OCI-LY1 (cell line): ENCODE results near the gene TSC22D1.

Experiments used
- H2AFZ ChIP-seq: fragments of 200-600 bp; sonication (generic), shearing (Covaris generic); 2 replicates; pipeline ENCODE4 v1.6.0; 2014; ENCODE audit warnings: antibody characterized with exemption, mild to moderate bottlenecking, low read length
- H3F3A ChIP-seq: fragments of 200-600 bp; sonication (generic), shearing (Covaris generic); 2 replicates; pipeline ENCODE4 v1.6.0; 2014; ENCODE audit warnings: mild to moderate bottlenecking, antibody characterized with exemption, low read length, moderate library complexity; ENCODE audit not compliant: insufficient read depth
- H3K27ac ChIP-seq: fragments of 200-600 bp; sonication (generic); 2 replicates; pipeline ENCODE4 v1.5.1; 2014; ENCODE audit warnings: low read length, mixed run types, mild to moderate bottlenecking, low read depth; ENCODE audit not compliant: poor library complexity, severe bottlenecking
- H3K27me3 ChIP-seq: fragments of 200-600 bp; sonication (generic); 2 replicates; pipeline ENCODE4 v1.6.0; 2014; ENCODE audit warnings: antibody characterized with exemption, mild to moderate bottlenecking, low read length, moderate library complexity; ENCODE audit not compliant: insufficient read depth
- H3K36me3 ChIP-seq: fragments of 200-600 bp; sonication (generic); 2 replicates; pipeline ENCODE4 v1.6.1; 2014; ENCODE audit warnings: mild to moderate bottlenecking, antibody characterized with exemption, low read length, moderate library complexity, mixed read lengths; ENCODE audit not compliant: insufficient read depth
- H3K4me1 ChIP-seq: fragments of 200-600 bp; sonication (generic); 2 replicates; pipeline ENCODE4 v1.5.1; 2014; ENCODE audit warnings: mild to moderate bottlenecking, low read length, moderate library complexity; ENCODE audit not compliant: insufficient read depth, severe bottlenecking
- H3K4me2 ChIP-seq: fragments of 200-600 bp; sonication (generic), shearing (Covaris generic); 2 replicates; pipeline ENCODE4 v1.6.1; 2014; ENCODE audit warnings: low read length
- H3K4me3 ChIP-seq: fragments of 200-600 bp; sonication (generic); 2 replicates; pipeline ENCODE4 v1.5.1; 2014; ENCODE audit warnings: low read length, low read depth, mild to moderate bottlenecking, mixed read lengths; ENCODE audit not compliant: poor library complexity, severe bottlenecking
- H3K79me2 ChIP-seq: fragments of 200-600 bp; shearing (Covaris generic); 2 replicates; pipeline ENCODE4 v1.6.1; 2016; ENCODE audit warnings: mixed run types, low read length, mixed read lengths; ENCODE audit not compliant: insufficient read depth
- H3K9ac ChIP-seq: fragments of 200-600 bp; sonication (generic), shearing (Covaris generic); 2 replicates; pipeline ENCODE4 v1.6.1; 2014; ENCODE audit warnings: mild to moderate bottlenecking, low read length, mixed read lengths
- H3K9me2 ChIP-seq: fragments of 200-600 bp; sonication (generic), shearing (Covaris generic); 2 replicates; pipeline ENCODE4 v1.6.1; 2014; ENCODE audit warnings: low read depth, mild to moderate bottlenecking, low read length, mixed read lengths
- H3K9me3 ChIP-seq: fragments of 200-600 bp; shearing (Covaris generic); 2 replicates; pipeline ENCODE4 v1.6.1; 2014; ENCODE audit warnings: low read length, mixed read lengths
- H4K20me1 ChIP-seq: fragments of 200-600 bp; sonication (generic), shearing (Covaris generic); 2 replicates; pipeline ENCODE4 v1.6.0; 2016; ENCODE audit warnings: mild to moderate bottlenecking, low read length; ENCODE audit not compliant: insufficient read depth
- EZH2 ChIP-seq: fragments of 200-600 bp; sonication (generic), shearing (Covaris generic); IDR thresholded peaks from 2 replicates; pipeline ENCODE4 v1.8.0; 2017; ENCODE audit warnings: borderline replicate concordance, mixed run types, mild to moderate bottlenecking, antibody characterized with exemption, low read length, moderate library complexity, mixed read lengths
- TF ChIP-seq, protein P1 (sequence below): fragments of 200-600 bp; sonication (generic), shearing (Covaris generic); IDR thresholded peaks from 2 replicates; pipeline ENCODE4 v1.5.1; 2017; ENCODE audit warnings: mild to moderate bottlenecking, antibody characterized with exemption, low read length, moderate library complexity, mixed read lengths

Gene TSC22D1

DNA sequence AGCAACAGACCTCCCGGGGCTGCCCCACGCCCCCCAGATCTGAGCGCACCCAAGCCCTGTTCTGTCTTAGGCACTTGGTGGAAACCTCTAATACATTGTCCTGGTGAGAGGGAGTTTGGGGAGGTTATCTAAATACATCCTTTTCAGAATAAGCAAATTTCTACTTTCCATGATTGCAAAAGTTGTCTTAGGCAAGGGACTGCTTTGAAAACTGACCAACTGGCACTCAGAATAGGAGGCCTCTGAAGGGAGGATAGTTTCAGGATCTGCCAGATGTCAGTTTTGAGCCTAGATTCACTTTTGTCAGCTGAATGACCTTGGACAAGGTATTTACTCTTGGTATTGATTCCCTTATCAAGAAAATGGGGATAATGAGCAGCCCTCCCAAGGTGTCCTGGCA is 190.7 kb downstream of the TSC22D1 start:
- H3K27ac ChIP-seq: no peak overlapping the region
- TF ChIP-seq, protein P1, sequence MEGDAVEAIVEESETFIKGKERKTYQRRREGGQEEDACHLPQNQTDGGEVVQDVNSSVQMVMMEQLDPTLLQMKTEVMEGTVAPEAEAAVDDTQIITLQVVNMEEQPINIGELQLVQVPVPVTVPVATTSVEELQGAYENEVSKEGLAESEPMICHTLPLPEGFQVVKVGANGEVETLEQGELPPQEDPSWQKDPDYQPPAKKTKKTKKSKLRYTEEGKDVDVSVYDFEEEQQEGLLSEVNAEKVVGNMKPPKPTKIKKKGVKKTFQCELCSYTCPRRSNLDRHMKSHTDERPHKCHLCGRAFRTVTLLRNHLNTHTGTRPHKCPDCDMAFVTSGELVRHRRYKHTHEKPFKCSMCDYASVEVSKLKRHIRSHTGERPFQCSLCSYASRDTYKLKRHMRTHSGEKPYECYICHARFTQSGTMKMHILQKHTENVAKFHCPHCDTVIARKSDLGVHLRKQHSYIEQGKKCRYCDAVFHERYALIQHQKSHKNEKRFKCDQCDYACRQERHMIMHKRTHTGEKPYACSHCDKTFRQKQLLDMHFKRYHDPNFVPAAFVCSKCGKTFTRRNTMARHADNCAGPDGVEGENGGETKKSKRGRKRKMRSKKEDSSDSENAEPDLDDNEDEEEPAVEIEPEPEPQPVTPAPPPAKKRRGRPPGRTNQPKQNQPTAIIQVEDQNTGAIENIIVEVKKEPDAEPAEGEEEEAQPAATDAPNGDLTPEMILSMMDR: no peak
- no peak for TF ChIP-seq EZH2

DNA sequence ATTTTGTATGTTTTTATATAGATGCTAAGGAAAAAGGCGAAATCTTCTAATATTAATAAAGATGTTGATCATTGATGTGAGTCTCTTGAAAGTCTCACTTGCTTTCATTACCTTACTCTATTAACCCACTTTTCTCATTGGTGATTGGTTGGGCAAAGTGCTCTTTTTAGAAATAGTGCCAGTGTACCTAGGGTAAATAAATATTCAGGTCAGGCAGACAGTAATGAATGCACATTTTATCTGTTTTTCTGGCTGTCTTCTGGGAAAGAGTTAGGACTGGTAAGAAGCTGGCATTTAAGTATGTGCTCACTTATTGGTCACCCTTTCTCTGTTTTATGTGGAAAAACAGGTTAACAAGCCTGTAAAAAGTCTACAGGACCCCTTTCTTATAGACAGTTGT is 191.4 kb downstream of the TSC22D1 start:
- H3K36me3 ChIP-seq: no peaks in the 10 kb centered on the region

More for the DNA sequence above, 190.7 kb downstream of the TSC22D1 start:
- Histone ChIP-seq H3F3A (no peaks in the 10 kb centered on the region), H3K79me2 (no peaks in the 10 kb centered on the region), H2AFZ (no peak overlapping the region), H3K4me1 (no peaks in the 10 kb centered on the region), H3K9me3 (no peaks in the 10 kb centered on the region), H4K20me1 (no peaks in the 10 kb centered on the region), H3K9ac (no peak overlapping the region), H3K27me3 (no peaks in the 10 kb centered on the region; the same call in 1 of the 2 replicates), H3K9me2 (no peaks in the 10 kb centered on the region), H3K36me3 (no peaks in the 10 kb centered on the region), H3K4me3 (no peak overlapping the region), H3K4me2 (no peak overlapping the region)

DNA sequence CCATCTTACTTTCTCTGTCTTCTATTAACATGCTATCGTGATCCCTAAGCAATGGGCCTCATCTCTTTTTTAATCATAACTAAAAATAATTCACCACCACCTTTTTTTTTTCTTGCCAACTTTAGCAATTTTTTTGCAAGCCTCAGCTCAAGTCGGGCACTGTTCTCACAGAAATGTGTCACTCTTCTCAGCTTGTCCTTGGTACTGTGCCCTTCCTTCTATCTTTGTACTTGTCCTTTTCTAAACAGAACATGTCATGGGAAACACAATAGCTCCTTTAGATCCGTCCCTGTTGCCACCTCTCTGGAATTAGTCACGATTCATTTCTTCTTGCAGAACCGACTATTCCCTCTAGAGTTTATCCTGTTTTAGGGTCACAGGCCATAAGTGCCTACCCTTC is 192.2 kb downstream of the TSC22D1 start:
- H3K4me3 ChIP-seq: no peak overlapping the region
- H3K27me3 ChIP-seq: no peaks in the 10 kb centered on the region; the same call in 1 of the 2 replicates
- no peaks in the 10 kb centered on the region for H3F3A ChIP-seq
- H3K79me2 ChIP-seq: no peaks in the 10 kb centered on the region
- no peaks in the 10 kb centered on the region for H3K36me3 ChIP-seq
- no peak overlapping the region for H3K4me2 ChIP-seq
- no peaks in the 10 kb centered on the region for H3K4me1 ChIP-seq
- no peaks in the 10 kb centered on the region for H4K20me1 ChIP-seq
- H3K9me3 ChIP-seq: no peaks in the 10 kb centered on the region
- TF ChIP-seq, protein P1: no peak
- no peak for TF ChIP-seq EZH2
- no peak overlapping the region for H2AFZ ChIP-seq
- H3K9me2 ChIP-seq: no peaks in the 10 kb centered on the region
- H3K9ac ChIP-seq: no peak overlapping the region
- H3K27ac ChIP-seq: no peak overlapping the region

More for the DNA sequence above, 191.4 kb downstream of the TSC22D1 start:
- H3K4me1 ChIP-seq: no peaks in the 10 kb centered on the region
- H3F3A ChIP-seq: no peaks in the 10 kb centered on the region
- H3K4me2 ChIP-seq: no peak overlapping the region
- H3K79me2 ChIP-seq: no peaks in the 10 kb centered on the region
- H3K9me3 ChIP-seq: no peaks in the 10 kb centered on the region
- H4K20me1 ChIP-seq: no peaks in the 10 kb centered on the region
- no peaks in the 10 kb centered on the region; the same call in 1 of the 2 replicates for H3K27me3 ChIP-seq
- no peak overlapping the region for H3K27ac ChIP-seq
- no peak for TF ChIP-seq EZH2
- TF ChIP-seq, protein P1: no peak
- no peaks in the 10 kb centered on the region for H3K9me2 ChIP-seq
- no peak overlapping the region for H3K9ac ChIP-seq
- H3K4me3 ChIP-seq: no peak overlapping the region
- H2AFZ ChIP-seq: no peak overlapping the region
